ENCODE measurements around the gene SH3BP5L.

DNA sequence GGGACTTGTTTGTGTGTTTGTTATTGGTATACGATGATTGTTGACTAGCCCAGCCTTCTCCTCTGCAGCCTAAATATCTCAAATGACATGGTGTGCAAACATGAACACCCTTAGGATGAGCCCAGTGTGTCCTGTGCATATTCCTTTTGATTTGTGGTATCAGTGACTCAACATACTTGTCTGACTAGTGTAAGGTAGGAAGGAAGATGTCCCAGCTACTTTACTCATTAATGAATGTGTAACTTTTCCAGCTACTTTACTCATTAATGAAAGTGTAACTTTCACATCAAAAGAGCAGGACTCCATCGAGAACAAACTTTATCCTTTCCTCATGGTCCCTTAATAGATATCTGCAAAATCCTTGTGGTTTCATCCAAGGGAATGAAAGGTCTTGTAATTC is 35.9 kb upstream of the SH3BP5L start:
- TF ChIP-seq, protein P1, sequence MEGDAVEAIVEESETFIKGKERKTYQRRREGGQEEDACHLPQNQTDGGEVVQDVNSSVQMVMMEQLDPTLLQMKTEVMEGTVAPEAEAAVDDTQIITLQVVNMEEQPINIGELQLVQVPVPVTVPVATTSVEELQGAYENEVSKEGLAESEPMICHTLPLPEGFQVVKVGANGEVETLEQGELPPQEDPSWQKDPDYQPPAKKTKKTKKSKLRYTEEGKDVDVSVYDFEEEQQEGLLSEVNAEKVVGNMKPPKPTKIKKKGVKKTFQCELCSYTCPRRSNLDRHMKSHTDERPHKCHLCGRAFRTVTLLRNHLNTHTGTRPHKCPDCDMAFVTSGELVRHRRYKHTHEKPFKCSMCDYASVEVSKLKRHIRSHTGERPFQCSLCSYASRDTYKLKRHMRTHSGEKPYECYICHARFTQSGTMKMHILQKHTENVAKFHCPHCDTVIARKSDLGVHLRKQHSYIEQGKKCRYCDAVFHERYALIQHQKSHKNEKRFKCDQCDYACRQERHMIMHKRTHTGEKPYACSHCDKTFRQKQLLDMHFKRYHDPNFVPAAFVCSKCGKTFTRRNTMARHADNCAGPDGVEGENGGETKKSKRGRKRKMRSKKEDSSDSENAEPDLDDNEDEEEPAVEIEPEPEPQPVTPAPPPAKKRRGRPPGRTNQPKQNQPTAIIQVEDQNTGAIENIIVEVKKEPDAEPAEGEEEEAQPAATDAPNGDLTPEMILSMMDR (conservative IDR thresholded peaks at IDR 0.05; ENCODE audit: low read depth in 2 of 2): no peak
- TF ChIP-seq POLR2AphosphoS5 (IDR thresholded peaks at IDR 0.05; ENCODE audit: low read depth) (no peak), EZH2 (IDR thresholded peaks at IDR 0.05; ENCODE audit: low read depth, unreplicated experiment) (no peak), NANOG (IDR thresholded peaks at IDR 0.05; ENCODE audit: borderline replicate concordance) (no peak), CREB1 (CRISPR knock-in tag; IDR thresholded peaks at IDR 0.05; ENCODE audit: low read depth) (no peak), EZH2phosphoT487 (IDR thresholded peaks at IDR 0.05; ENCODE audit: unreplicated experiment) (no peak), STAT1 (IDR thresholded peaks at IDR 0.05; ENCODE audit: unreplicated experiment) (no peak), ZNF114 (CRISPR knock-in tag; IDR thresholded peaks at IDR 0.05) (no peak), ZNF331 (CRISPR knock-in tag; IDR thresholded peaks at IDR 0.05; ENCODE audit: low read depth) (no peak), JUNB (IDR thresholded peaks at IDR 0.05; ENCODE audit: unreplicated experiment) (no peak)
- TF ChIP-seq, protein P2, sequence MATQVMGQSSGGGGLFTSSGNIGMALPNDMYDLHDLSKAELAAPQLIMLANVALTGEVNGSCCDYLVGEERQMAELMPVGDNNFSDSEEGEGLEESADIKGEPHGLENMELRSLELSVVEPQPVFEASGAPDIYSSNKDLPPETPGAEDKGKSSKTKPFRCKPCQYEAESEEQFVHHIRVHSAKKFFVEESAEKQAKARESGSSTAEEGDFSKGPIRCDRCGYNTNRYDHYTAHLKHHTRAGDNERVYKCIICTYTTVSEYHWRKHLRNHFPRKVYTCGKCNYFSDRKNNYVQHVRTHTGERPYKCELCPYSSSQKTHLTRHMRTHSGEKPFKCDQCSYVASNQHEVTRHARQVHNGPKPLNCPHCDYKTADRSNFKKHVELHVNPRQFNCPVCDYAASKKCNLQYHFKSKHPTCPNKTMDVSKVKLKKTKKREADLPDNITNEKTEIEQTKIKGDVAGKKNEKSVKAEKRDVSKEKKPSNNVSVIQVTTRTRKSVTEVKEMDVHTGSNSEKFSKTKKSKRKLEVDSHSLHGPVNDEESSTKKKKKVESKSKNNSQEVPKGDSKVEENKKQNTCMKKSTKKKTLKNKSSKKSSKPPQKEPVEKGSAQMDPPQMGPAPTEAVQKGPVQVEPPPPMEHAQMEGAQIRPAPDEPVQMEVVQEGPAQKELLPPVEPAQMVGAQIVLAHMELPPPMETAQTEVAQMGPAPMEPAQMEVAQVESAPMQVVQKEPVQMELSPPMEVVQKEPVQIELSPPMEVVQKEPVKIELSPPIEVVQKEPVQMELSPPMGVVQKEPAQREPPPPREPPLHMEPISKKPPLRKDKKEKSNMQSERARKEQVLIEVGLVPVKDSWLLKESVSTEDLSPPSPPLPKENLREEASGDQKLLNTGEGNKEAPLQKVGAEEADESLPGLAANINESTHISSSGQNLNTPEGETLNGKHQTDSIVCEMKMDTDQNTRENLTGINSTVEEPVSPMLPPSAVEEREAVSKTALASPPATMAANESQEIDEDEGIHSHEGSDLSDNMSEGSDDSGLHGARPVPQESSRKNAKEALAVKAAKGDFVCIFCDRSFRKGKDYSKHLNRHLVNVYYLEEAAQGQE (IDR thresholded peaks at IDR 0.05; ENCODE audit: unreplicated experiment): no peak
- TF ChIP-seq, protein P3, sequence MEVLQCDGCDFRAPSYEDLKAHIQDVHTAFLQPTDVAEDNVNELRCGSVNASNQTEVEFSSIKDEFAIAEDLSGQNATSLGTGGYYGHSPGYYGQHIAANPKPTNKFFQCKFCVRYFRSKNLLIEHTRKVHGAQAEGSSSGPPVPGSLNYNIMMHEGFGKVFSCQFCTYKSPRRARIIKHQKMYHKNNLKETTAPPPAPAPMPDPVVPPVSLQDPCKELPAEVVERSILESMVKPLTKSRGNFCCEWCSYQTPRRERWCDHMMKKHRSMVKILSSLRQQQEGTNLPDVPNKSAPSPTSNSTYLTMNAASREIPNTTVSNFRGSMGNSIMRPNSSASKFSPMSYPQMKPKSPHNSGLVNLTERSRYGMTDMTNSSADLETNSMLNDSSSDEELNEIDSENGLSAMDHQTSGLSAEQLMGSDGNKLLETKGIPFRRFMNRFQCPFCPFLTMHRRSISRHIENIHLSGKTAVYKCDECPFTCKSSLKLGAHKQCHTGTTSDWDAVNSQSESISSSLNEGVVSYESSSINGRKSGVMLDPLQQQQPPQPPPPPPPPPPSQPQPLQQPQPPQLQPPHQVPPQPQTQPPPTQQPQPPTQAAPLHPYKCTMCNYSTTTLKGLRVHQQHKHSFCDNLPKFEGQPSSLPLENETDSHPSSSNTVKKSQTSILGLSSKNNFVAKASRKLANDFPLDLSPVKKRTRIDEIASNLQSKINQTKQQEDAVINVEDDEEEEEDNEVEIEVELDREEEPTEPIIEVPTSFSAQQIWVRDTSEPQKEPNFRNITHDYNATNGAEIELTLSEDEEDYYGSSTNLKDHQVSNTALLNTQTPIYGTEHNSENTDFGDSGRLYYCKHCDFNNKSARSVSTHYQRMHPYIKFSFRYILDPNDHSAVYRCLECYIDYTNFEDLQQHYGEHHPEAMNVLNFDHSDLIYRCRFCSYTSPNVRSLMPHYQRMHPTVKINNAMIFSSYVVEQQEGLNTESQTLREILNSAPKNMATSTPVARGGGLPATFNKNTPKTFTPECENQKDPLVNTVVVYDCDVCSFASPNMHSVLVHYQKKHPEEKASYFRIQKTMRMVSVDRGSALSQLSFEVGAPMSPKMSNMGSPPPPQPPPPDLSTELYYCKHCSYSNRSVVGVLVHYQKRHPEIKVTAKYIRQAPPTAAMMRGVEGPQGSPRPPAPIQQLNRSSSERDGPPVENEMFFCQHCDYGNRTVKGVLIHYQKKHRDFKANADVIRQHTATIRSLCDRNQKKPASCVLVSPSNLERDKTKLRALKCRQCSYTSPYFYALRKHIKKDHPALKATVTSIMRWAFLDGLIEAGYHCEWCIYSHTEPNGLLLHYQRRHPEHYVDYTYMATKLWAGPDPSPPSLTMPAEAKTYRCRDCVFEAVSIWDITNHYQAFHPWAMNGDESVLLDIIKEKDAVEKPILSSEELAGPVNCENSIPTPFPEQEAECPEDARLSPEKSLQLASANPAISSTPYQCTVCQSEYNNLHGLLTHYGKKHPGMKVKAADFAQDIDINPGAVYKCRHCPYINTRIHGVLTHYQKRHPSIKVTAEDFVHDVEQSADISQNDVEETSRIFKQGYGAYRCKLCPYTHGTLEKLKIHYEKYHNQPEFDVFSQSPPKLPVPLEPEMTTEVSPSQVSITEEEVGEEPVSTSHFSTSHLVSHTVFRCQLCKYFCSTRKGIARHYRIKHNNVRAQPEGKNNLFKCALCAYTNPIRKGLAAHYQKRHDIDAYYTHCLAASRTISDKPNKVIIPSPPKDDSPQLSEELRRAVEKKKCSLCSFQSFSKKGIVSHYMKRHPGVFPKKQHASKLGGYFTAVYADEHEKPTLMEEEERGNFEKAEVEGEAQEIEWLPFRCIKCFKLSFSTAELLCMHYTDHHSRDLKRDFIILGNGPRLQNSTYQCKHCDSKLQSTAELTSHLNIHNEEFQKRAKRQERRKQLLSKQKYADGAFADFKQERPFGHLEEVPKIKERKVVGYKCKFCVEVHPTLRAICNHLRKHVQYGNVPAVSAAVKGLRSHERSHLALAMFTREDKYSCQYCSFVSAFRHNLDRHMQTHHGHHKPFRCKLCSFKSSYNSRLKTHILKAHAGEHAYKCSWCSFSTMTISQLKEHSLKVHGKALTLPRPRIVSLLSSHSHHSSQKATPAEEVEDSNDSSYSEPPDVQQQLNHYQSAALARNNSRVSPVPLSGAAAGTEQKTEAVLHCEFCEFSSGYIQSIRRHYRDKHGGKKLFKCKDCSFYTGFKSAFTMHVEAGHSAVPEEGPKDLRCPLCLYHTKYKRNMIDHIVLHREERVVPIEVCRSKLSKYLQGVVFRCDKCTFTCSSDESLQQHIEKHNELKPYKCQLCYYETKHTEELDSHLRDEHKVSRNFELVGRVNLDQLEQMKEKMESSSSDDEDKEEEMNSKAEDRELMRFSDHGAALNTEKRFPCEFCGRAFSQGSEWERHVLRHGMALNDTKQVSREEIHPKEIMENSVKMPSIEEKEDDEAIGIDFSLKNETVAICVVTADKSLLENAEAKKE (CRISPR knock-in tag; IDR thresholded peaks at IDR 0.05): no peak
- TF ChIP-seq, protein P4, sequence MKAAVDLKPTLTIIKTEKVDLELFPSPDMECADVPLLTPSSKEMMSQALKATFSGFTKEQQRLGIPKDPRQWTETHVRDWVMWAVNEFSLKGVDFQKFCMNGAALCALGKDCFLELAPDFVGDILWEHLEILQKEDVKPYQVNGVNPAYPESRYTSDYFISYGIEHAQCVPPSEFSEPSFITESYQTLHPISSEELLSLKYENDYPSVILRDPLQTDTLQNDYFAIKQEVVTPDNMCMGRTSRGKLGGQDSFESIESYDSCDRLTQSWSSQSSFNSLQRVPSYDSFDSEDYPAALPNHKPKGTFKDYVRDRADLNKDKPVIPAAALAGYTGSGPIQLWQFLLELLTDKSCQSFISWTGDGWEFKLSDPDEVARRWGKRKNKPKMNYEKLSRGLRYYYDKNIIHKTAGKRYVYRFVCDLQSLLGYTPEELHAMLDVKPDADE (IDR thresholded peaks at IDR 0.05): no peak

All from GM23338 (cell line).